GM12878 (cell line): ENCODE results near the gene ZDHHC21. TPM values are rescaled to one million over a fixed set of nuclear protein-coding genes. Genes with fewer than 3 reads are reported as not detected.

Source experiments
- ATAC-seq: fragments of 200-7000 bp; cut with Tn5 transposase; 3 replicates; pipeline ENCODE4 v1.9.1; 2020; ENCODE audit warnings: mild to moderate bottlenecking, moderate library complexity
- BruUV-seq: library from RNA; stranded (reverse); fragments of 400-500 nt; replicated peaks from 2 replicates; lab custom pipeline; 2021; lab: Mats Ljungman, UMichigan
- CTCF ChIA-PET: fragments of 300-600 bp; sonication (Branson Sonifier 250); formaldehyde crosslinking; extraction: SDS; loops from one replicate; lab custom pipeline; 2021; ENCODE audit warnings: inconsistent platforms; lab: Yijun Ruan, JAX
- POLR2A ChIA-PET: fragments of 350-600 bp; formaldehyde crosslinking; extraction: SDS; loops from one replicate; lab custom pipeline; 2021; ENCODE audit warnings: inconsistent platforms; lab: Charles Lee
- RAD21 ChIA-PET: fragments of 300-600 bp; sonication (Branson Sonifier 250); formaldehyde crosslinking; loops from one replicate; lab custom pipeline; 2023; ENCODE audit warnings: antibody characterized with exemption; ENCODE audit not compliant: unreplicated experiment; lab: Charles Lee
- SMC1A ChIA-PET: fragments of 300-600 bp; sonication (Branson Sonifier 250); formaldehyde crosslinking; loops from one replicate; lab custom pipeline; 2023; ENCODE audit not compliant: unreplicated experiment, uncharacterized antibody; lab: Charles Lee
- DNase-seq: peaks from one replicate; pipeline ENCODE4 v3.0.0-alpha.2; 2011; ENCODE audit warnings: low read depth, low spot score
- FAIRE-seq: peaks from 3 replicates; lab custom pipeline; 2011; peaks lifted over from hg19 to GRCh38; lab: Jason Lieb, UNC
- H2AFZ ChIP-seq: 2 replicates; pipeline ENCODE4 v1.6.0; 2011; ENCODE audit warnings: low read depth, low read length, control low read depth; ENCODE audit not compliant: control insufficient read depth
- H3K27ac ChIP-seq: 2 replicates; pipeline ENCODE4 v1.5.1; 2011; ENCODE audit warnings: control low read depth; ENCODE audit not compliant: control insufficient read depth, insufficient read depth
- H3K27me3 ChIP-seq, 2 experiments: replicated peaks in 1 of 2; 2 replicates each; pipeline versions ENCODE4 v1.6.0 to v1.6.1; 2011; ENCODE audit warnings: low read length in 1 of 2; ENCODE audit not compliant: control insufficient read depth in 2 of 2, insufficient read depth in 2 of 2
- H3K36me3 ChIP-seq, 2 experiments: 2 replicates each; pipeline ENCODE4 v1.5.1; 2011; ENCODE audit warnings: low read length in 1 of 2; ENCODE audit not compliant: control insufficient read depth in 2 of 2, insufficient read depth in 2 of 2
- H3K4me1 ChIP-seq: 2 replicates; pipeline ENCODE4 v1.6.1; 2011; ENCODE audit warnings: mild to moderate bottlenecking, low read length, moderate library complexity, mixed read lengths; ENCODE audit not compliant: control insufficient read depth, insufficient read depth
- H3K4me2 ChIP-seq: 2 replicates; pipeline ENCODE4 v1.6.0; 2011; ENCODE audit warnings: control low read depth; ENCODE audit not compliant: control insufficient read depth, insufficient read depth
- H3K4me3 ChIP-seq: fragments of 200-600 bp; sonication (generic); 2 replicates; pipeline ENCODE4 v1.5.1; 2016
- H3K79me2 ChIP-seq: 2 replicates; pipeline ENCODE4 v1.6.0; 2011; ENCODE audit warnings: low read length; ENCODE audit not compliant: control insufficient read depth, insufficient read depth
- H3K9ac ChIP-seq: 2 replicates; pipeline ENCODE4 v1.8.0; 2011; ENCODE audit warnings: low read length, control low read depth, mixed read lengths; ENCODE audit not compliant: control insufficient read depth, insufficient read depth
- H3K9me3 ChIP-seq: replicated peaks from 3 replicates; pipeline ENCODE4 v1.5.1; 2011; ENCODE audit warnings: mild to moderate bottlenecking, low read length; ENCODE audit not compliant: control insufficient read depth, insufficient read depth
- H4K20me1 ChIP-seq: 2 replicates; pipeline ENCODE4 v1.6.0; 2011; ENCODE audit not compliant: control insufficient read depth, insufficient read depth
- HDGF ChIP-seq: fragments of 450-650 bp; IDR thresholded peaks from 2 replicates; pipeline ENCODE4 v1.6.1; 2016; ENCODE audit warnings: antibody characterized with exemption
- JUND ChIP-seq: IDR thresholded peaks from 2 replicates; pipeline ENCODE4 v1.6.1; 2012; ENCODE audit warnings: low read depth, mild to moderate bottlenecking, low read length, improper control_type of control experiment, moderate library complexity
- PML ChIP-seq: IDR thresholded peaks from 2 replicates; pipeline ENCODE4 v1.6.1; 2012; ENCODE audit warnings: low read length, inconsistent platforms
- SIX5 ChIP-seq: IDR thresholded peaks from 2 replicates; pipeline ENCODE4 v1.6.1; 2011; ENCODE audit warnings: mild to moderate bottlenecking, low read depth, low read length, moderate library complexity; ENCODE audit not compliant: severe bottlenecking
- SMARCA5 ChIP-seq: fragments of 450-650 bp; IDR thresholded peaks from 2 replicates; pipeline ENCODE4 v1.6.1; 2017; ENCODE audit warnings: mild to moderate bottlenecking
- STAT1 ChIP-seq: fragments of 450-650 bp; conservative IDR thresholded peaks from 2 replicates; pipeline ENCODE4 v1.6.1; 2014; ENCODE audit warnings: antibody characterized with exemption, mild to moderate bottlenecking
- in situ Hi-C: fragments of 300-500 bp; cut with MboI; formaldehyde crosslinking; loops from 9 replicates; pipeline ENCODE4 v1.14.3; 2018; ENCODE audit warnings: mixed read lengths
- intact Hi-C: fragments of 100-400 bp; cut with micrococcal nuclease; formaldehyde crosslinking; loops from one replicate; pipeline ENCODE4 v1.14.2; 2022; ENCODE audit not compliant: unreplicated experiment
- polyA plus RNA-seq, 11 experiments: library from polyadenylated mRNA; depleted of rRNA in 4 of 11; unstranded in 6 of 11; stranded (reverse) in 5 of 11; fragments of >200 nt; fragmentation: Nextera tagmentation in 4 of 11; fragmentation: Illumina TruSeq in 1 of 11; extraction: Ambion mirVana in 4 of 11; extraction: Trizol in 1 of 11; gene quantifications; 1 replicate in 1 of 11; 2 replicates in 10 of 11; pipeline versions ENCODE4 v1.2.1 to v1.2.3, GENCODE V29; 2011 to 2016; ENCODE audit warnings: inconsistent platforms in 2 of 11, missing spikeins in 2 of 11, low read depth in 1 of 11
- total RNA-seq, 4 experiments: library from RNA; depleted of rRNA in 3 of 4; stranded (reverse); fragments of >200 nt in 3 of 4; fragmentation: Illumina TruSeq in 1 of 4; extraction: Trizol in 1 of 4; gene quantifications; 2 replicates each; pipeline versions ENCODE4 v1.2.1 to v1.2.3, GENCODE V29; 2013 to 2021
- TF ChIP-seq, protein P1 (sequence below): fragments of 450-650 bp; IDR thresholded peaks from 2 replicates; pipeline ENCODE4 v1.6.1; 2016; ENCODE audit warnings: mild to moderate bottlenecking, moderate library complexity, borderline replicate concordance
- TF ChIP-seq, protein P2 (sequence below): IDR thresholded peaks from 2 replicates; pipeline ENCODE4 v1.6.1; 2012; ENCODE audit warnings: low read depth, low read length, improper control_type of control experiment
- TF ChIP-seq, protein P3 (sequence below): fragments of 150-350 bp; IDR thresholded peaks from 2 replicates; pipeline ENCODE4 v1.6.1; 2016; ENCODE audit warnings: low read depth, low read length
- TF ChIP-seq, protein P4 (sequence below): fragments of 450-650 bp; formaldehyde crosslinking; IDR thresholded peaks from 2 replicates; pipeline ENCODE4 v1.5.0; 2022; ENCODE audit warnings: mild to moderate bottlenecking, missing genetic modification characterization
- TF ChIP-seq, protein P5 (sequence below): fragments of 450-650 bp; IDR thresholded peaks from 2 replicates; pipeline ENCODE4 v1.6.1; 2017; ENCODE audit warnings: mild to moderate bottlenecking

The ZDHHC21 gene
- total and polyA plus RNA-seq, 10 of the 15 experiments (the other 5 are each of a cell fraction or from before 2014, with no cell fraction given): 2.6 to 14.6 (median 9.1) TPM

DNA sequence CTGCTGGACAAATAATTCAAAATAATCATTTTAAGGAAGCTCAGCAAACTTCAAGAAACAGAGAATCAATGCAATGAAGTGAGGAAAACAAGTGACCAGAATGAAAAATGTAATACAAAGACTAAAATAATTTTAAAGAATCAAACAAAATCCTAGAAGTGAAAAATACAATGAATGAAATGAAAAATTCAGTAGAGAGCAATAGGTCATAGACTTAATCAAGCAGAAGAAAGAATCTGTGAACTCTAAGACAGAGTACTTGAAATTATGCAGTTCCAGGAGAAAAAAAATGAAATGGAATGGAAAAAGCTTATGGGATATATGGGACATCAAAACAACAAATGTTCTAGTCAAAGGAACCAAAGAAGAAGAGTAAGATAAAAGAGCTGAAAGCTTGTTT lies 11.8 kb upstream of the ZDHHC21 start:
- RAD21 ChIA-PET: no interaction called here
- H3K79me2 ChIP-seq: no peaks in the 10 kb centered on the region
- DNase-seq (no peak), FAIRE-seq (no peak), ATAC-seq (no peak)
- peaks cover 0 to 2% of the 10 kb centered on the region in 2 experiments; a peak in 2 of 4 replicates for H3K27me3 ChIP-seq
- CTCF ChIA-PET: interaction anchor here (0.7 to 1.0 kb wide), 3 partner anchors 52 to 507 kb away, joined by 3 read pairs; no protein-coding TSS in a partner anchor
- in situ Hi-C loops: no loop called here
- SMC1A ChIA-PET: interaction anchor here (1.2 to 2.1 kb wide), 2 partner anchors 10 to 12 kb away, joined by 5 to 7 read pairs; partner anchors contain the start of gene ZDHHC21
- no peak overlapping the region for H3K4me3 ChIP-seq
- H3K27ac ChIP-seq: no peak overlapping the region
- H3K36me3 ChIP-seq: no peaks in the 10 kb centered on the region
- no peak overlapping the region for H3K4me2 ChIP-seq
- POLR2A ChIA-PET: no interaction called here
- H3K9ac ChIP-seq: no peak overlapping the region
- no peak overlapping the region for H2AFZ ChIP-seq
- BruUV-seq: no TSS peak
- H4K20me1 ChIP-seq: no peaks in the 10 kb centered on the region
- no peaks in the 10 kb centered on the region for H3K4me1 ChIP-seq
- H3K9me3 ChIP-seq: peaks cover 5% of the 10 kb centered on the region
- intact Hi-C loops: no loop called here
- TF ChIP-seq, protein P1, sequence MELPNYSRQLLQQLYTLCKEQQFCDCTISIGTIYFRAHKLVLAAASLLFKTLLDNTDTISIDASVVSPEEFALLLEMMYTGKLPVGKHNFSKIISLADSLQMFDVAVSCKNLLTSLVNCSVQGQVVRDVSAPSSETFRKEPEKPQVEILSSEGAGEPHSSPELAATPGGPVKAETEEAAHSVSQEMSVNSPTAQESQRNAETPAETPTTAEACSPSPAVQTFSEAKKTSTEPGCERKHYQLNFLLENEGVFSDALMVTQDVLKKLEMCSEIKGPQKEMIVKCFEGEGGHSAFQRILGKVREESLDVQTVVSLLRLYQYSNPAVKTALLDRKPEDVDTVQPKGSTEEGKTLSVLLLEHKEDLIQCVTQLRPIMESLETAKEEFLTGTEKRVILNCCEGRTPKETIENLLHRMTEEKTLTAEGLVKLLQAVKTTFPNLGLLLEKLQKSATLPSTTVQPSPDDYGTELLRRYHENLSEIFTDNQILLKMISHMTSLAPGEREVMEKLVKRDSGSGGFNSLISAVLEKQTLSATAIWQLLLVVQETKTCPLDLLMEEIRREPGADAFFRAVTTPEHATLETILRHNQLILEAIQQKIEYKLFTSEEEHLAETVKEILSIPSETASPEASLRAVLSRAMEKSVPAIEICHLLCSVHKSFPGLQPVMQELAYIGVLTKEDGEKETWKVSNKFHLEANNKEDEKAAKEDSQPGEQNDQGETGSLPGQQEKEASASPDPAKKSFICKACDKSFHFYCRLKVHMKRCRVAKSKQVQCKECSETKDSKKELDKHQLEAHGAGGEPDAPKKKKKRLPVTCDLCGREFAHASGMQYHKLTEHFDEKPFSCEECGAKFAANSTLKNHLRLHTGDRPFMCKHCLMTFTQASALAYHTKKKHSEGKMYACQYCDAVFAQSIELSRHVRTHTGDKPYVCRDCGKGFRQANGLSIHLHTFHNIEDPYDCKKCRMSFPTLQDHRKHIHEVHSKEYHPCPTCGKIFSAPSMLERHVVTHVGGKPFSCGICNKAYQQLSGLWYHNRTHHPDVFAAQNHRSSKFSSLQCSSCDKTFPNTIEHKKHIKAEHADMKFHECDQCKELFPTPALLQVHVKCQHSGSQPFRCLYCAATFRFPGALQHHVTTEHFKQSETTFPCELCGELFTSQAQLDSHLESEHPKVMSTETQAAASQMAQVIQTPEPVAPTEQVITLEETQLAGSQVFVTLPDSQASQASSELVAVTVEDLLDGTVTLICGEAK: no peak
- TF ChIP-seq, protein P2, sequence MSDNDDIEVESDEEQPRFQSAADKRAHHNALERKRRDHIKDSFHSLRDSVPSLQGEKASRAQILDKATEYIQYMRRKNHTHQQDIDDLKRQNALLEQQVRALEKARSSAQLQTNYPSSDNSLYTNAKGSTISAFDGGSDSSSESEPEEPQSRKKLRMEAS: no peak
- TF ChIP-seq SMARCA5: no peak
- TF ChIP-seq JUND: no peak
- no peak for TF ChIP-seq HDGF
- TF ChIP-seq STAT1: no peak
- TF ChIP-seq, protein P3, sequence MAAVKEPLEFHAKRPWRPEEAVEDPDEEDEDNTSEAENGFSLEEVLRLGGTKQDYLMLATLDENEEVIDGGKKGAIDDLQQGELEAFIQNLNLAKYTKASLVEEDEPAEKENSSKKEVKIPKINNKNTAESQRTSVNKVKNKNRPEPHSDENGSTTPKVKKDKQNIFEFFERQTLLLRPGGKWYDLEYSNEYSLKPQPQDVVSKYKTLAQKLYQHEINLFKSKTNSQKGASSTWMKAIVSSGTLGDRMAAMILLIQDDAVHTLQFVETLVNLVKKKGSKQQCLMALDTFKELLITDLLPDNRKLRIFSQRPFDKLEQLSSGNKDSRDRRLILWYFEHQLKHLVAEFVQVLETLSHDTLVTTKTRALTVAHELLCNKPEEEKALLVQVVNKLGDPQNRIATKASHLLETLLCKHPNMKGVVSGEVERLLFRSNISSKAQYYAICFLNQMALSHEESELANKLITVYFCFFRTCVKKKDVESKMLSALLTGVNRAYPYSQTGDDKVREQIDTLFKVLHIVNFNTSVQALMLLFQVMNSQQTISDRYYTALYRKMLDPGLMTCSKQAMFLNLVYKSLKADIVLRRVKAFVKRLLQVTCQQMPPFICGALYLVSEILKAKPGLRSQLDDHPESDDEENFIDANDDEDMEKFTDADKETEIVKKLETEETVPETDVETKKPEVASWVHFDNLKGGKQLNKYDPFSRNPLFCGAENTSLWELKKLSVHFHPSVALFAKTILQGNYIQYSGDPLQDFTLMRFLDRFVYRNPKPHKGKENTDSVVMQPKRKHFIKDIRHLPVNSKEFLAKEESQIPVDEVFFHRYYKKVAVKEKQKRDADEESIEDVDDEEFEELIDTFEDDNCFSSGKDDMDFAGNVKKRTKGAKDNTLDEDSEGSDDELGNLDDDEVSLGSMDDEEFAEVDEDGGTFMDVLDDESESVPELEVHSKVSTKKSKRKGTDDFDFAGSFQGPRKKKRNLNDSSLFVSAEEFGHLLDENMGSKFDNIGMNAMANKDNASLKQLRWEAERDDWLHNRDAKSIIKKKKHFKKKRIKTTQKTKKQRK: no peak
- TF ChIP-seq, protein P4, sequence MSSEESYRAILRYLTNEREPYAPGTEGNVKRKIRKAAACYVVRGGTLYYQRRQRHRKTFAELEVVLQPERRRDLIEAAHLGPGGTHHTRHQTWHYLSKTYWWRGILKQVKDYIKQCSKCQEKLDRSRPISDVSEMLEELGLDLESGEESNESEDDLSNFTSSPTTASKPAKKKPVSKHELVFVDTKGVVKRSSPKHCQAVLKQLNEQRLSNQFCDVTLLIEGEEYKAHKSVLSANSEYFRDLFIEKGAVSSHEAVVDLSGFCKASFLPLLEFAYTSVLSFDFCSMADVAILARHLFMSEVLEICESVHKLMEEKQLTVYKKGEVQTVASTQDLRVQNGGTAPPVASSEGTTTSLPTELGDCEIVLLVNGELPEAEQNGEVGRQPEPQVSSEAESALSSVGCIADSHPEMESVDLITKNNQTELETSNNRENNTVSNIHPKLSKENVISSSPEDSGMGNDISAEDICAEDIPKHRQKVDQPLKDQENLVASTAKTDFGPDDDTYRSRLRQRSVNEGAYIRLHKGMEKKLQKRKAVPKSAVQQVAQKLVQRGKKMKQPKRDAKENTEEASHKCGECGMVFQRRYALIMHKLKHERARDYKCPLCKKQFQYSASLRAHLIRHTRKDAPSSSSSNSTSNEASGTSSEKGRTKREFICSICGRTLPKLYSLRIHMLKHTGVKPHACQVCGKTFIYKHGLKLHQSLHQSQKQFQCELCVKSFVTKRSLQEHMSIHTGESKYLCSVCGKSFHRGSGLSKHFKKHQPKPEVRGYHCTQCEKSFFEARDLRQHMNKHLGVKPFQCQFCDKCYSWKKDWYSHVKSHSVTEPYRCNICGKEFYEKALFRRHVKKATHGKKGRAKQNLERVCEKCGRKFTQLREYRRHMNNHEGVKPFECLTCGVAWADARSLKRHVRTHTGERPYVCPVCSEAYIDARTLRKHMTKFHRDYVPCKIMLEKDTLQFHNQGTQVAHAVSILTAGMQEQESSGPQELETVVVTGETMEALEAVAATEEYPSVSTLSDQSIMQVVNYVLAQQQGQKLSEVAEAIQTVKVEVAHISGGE: no peak
- TF ChIP-seq SIX5: no peak
- no peak for TF ChIP-seq PML
- TF ChIP-seq, protein P5, sequence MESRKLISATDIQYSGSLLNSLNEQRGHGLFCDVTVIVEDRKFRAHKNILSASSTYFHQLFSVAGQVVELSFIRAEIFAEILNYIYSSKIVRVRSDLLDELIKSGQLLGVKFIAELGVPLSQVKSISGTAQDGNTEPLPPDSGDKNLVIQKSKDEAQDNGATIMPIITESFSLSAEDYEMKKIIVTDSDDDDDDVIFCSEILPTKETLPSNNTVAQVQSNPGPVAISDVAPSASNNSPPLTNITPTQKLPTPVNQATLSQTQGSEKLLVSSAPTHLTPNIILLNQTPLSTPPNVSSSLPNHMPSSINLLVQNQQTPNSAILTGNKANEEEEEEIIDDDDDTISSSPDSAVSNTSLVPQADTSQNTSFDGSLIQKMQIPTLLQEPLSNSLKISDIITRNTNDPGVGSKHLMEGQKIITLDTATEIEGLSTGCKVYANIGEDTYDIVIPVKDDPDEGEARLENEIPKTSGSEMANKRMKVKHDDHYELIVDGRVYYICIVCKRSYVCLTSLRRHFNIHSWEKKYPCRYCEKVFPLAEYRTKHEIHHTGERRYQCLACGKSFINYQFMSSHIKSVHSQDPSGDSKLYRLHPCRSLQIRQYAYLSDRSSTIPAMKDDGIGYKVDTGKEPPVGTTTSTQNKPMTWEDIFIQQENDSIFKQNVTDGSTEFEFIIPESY: no peak
